Stimulated activated CD8-positive, alpha-beta memory T cell treated with anti-CD3 and anti-CD28 coated beads, Interleukin-12 subunit alpha, Interleukin-12 subunit beta, amount 100 ng/mL, for 1 hour (primary cell): ENCODE results near the gene SPACA5.
"Not testable (repeated sequence)": the region's sequence is repeated elsewhere in the genome, so short reads cannot be mapped to it uniquely, and the experiment has no call there.

Experiments used
- DNase-seq: peaks from one replicate; pipeline ENCODE4 v3.0.0-alpha.2; 2020; ENCODE audit warnings: low read depth

SPACA5 gene

GRCh38 chrX:48021026-48021900, 14.5 kb downstream of the SPACA5 start:
- peak; percentile 44 for DNase-seq

- DNase-seq = no peak
These were observed 15.3 kb downstream of the SPACA5 start for GRCh38 chrX:48022100-48022499.

- DNase-seq = no peak
These were observed 15.9 kb downstream of the SPACA5 start for GRCh38 chrX:48022738-48023137.

GRCh38 chrX:48025561-48025960, 18.8 kb downstream of the SPACA5 start:
- DNase-seq = no peak

GRCh38 chrX:48027545-48027944, 20.8 kb downstream of the SPACA5 start:
- DNase-seq = not testable (repeated sequence)

GRCh38 chrX:48028091-48028490, 21.3 kb downstream of the SPACA5 start:
- DNase-seq = no peak

- DNase-seq = no peak
These were observed 23.4 kb downstream of the SPACA5 start for GRCh38 chrX:48030237-48030636.

- not testable (repeated sequence) for DNase-seq
These were observed 23.9 kb downstream of the SPACA5 start for GRCh38 chrX:48030641-48031173.

GRCh38 chrX:48035891-48036290, 29.1 kb downstream of the SPACA5 start:
- no peak for DNase-seq

GRCh38 chrX:48043056-48043455, 36.3 kb downstream of the SPACA5 start:
- no peak for DNase-seq

- DNase-seq = no peak
These were observed 38.9 kb downstream of the SPACA5 start for GRCh38 chrX:48045410-48046311.

GRCh38 chrX:48046846-48047245, 40.1 kb downstream of the SPACA5 start:
- DNase-seq = no peak

- no peak for DNase-seq
These were observed 52.0 kb downstream of the SPACA5 start for GRCh38 chrX:48058621-48059295.

GRCh38 chrX:48059296-48059639, 52.5 kb downstream of the SPACA5 start:
- DNase-seq = no peak
